SK-N-SH treated with all-trans-retinoic acid at 6 μM for 48 hours (cell line): ENCODE measurements around the gene INTU.

Source experiments
- CREB5 ChIP-seq: fragments of 250-450 bp; sonication (Bioruptor Pico); IDR thresholded peaks from 2 replicates; pipeline ENCODE4 v1.5.1; 2020; ENCODE audit warnings: low read depth, mild to moderate bottlenecking, moderate library complexity
- GLIS3 ChIP-seq: fragments of 250-450 bp; sonication (Bioruptor Pico); IDR thresholded peaks from 2 replicates; pipeline ENCODE4 v1.5.0; 2020; ENCODE audit warnings: mild to moderate bottlenecking, moderate library complexity
- RARB ChIP-seq: fragments of 250-450 bp; sonication (Bioruptor Pico); IDR thresholded peaks from 2 replicates; pipeline ENCODE4 v1.8.0; 2021; ENCODE audit warnings: mild to moderate bottlenecking, moderate library complexity
- TCF4 ChIP-seq: fragments of 250-450 bp; sonication (Bioruptor Pico); IDR thresholded peaks from 2 replicates; pipeline ENCODE4 v1.8.0; 2021; ENCODE audit warnings: mild to moderate bottlenecking, moderate library complexity, borderline replicate concordance
- TOX ChIP-seq: fragments of 250-450 bp; sonication (Bioruptor Pico); IDR thresholded peaks from 2 replicates; pipeline ENCODE4 v1.8.0; 2021; ENCODE audit warnings: mild to moderate bottlenecking, moderate library complexity, borderline replicate concordance
- ZFP30 ChIP-seq: fragments of 450-650 bp; formaldehyde crosslinking; IDR thresholded peaks from 2 replicates; pipeline ENCODE4 v1.5.0; 2022; ENCODE audit warnings: mild to moderate bottlenecking, moderate library complexity
- ZNF70 ChIP-seq: fragments of 450-650 bp; formaldehyde crosslinking; IDR thresholded peaks from 2 replicates; pipeline ENCODE4 v1.5.0; 2020; ENCODE audit warnings: mild to moderate bottlenecking, moderate library complexity
- TF ChIP-seq, protein P1 (sequence below): fragments of 250-450 bp; sonication (Bioruptor Pico); IDR thresholded peaks from 2 replicates; pipeline ENCODE4 v1.8.0; 2020; ENCODE audit warnings: mild to moderate bottlenecking, moderate library complexity, borderline replicate concordance
- TF ChIP-seq, protein P2 (sequence below): fragments of 250-450 bp; sonication (Bioruptor Pico); IDR thresholded peaks from 2 replicates; pipeline ENCODE4 v1.8.0; 2021; ENCODE audit warnings: low read depth, mild to moderate bottlenecking, moderate library complexity, borderline replicate concordance
- TF ChIP-seq, protein P3 (sequence below): fragments of 250-450 bp; sonication (Bioruptor Pico); IDR thresholded peaks from 2 replicates; pipeline ENCODE4 v1.5.1; 2021; ENCODE audit warnings: mild to moderate bottlenecking, moderate library complexity

GRCh38 chr4:127656047-127656680 is 23.4 kb downstream of the INTU start:
- TF ChIP-seq, protein P1, sequence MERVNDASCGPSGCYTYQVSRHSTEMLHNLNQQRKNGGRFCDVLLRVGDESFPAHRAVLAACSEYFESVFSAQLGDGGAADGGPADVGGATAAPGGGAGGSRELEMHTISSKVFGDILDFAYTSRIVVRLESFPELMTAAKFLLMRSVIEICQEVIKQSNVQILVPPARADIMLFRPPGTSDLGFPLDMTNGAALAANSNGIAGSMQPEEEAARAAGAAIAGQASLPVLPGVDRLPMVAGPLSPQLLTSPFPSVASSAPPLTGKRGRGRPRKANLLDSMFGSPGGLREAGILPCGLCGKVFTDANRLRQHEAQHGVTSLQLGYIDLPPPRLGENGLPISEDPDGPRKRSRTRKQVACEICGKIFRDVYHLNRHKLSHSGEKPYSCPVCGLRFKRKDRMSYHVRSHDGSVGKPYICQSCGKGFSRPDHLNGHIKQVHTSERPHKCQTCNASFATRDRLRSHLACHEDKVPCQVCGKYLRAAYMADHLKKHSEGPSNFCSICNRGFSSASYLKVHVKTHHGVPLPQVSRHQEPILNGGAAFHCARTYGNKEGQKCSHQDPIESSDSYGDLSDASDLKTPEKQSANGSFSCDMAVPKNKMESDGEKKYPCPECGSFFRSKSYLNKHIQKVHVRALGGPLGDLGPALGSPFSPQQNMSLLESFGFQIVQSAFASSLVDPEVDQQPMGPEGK (CRISPR knock-in tag): no peak
- TF ChIP-seq, protein P2, sequence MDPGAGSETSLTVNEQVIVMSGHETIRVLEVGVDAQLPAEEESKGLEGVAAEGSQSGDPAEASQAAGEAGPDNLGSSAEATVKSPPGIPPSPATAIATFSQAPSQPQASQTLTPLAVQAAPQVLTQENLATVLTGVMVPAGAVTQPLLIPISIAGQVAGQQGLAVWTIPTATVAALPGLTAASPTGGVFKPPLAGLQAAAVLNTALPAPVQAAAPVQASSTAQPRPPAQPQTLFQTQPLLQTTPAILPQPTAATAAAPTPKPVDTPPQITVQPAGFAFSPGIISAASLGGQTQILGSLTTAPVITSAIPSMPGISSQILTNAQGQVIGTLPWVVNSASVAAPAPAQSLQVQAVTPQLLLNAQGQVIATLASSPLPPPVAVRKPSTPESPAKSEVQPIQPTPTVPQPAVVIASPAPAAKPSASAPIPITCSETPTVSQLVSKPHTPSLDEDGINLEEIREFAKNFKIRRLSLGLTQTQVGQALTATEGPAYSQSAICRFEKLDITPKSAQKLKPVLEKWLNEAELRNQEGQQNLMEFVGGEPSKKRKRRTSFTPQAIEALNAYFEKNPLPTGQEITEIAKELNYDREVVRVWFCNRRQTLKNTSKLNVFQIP (CRISPR knock-in tag): no peak
- TF ChIP-seq TOX (CRISPR knock-in tag): no peak
- no peak for TF ChIP-seq ZNF70 (CRISPR knock-in tag)
- no peak for TF ChIP-seq RARB (CRISPR knock-in tag)
- TF ChIP-seq, protein P3, sequence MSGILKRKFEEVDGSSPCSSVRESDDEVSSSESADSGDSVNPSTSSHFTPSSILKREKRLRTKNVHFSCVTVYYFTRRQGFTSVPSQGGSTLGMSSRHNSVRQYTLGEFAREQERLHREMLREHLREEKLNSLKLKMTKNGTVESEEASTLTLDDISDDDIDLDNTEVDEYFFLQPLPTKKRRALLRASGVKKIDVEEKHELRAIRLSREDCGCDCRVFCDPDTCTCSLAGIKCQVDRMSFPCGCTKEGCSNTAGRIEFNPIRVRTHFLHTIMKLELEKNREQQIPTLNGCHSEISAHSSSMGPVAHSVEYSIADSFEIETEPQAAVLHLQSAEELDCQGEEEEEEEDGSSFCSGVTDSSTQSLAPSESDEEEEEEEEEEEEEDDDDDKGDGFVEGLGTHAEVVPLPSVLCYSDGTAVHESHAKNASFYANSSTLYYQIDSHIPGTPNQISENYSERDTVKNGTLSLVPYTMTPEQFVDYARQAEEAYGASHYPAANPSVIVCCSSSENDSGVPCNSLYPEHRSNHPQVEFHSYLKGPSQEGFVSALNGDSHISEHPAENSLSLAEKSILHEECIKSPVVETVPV (CRISPR knock-in tag): no peak
- no peak for TF ChIP-seq GLIS3
- TF ChIP-seq TCF4: no peak
- no peak for TF ChIP-seq ZFP30
- no peak for TF ChIP-seq CREB5 (CRISPR knock-in tag)
